K562 (cell line): ENCODE results near the gene KLHL14. TPM values are rescaled to one million over a fixed set of nuclear protein-coding genes. Genes with fewer than 3 reads are reported as not detected.

Experiments
- ATAC-seq: fragments of 200-7000 bp; cut with Tn5 transposase; 3 replicates; pipeline ENCODE4 v1.9.1; 2020; ENCODE audit warnings: moderate library complexity
- BruUV-seq: library from RNA; stranded (reverse); fragments of 400-500 nt; replicated peaks from 2 replicates; lab custom pipeline; 2021; lab: Mats Ljungman, UMichigan
- CTCF ChIA-PET: fragments of 300-600 bp; formaldehyde crosslinking; extraction: SDS; loops from one replicate; lab custom pipeline; 2021; ENCODE audit warnings: low intra/inter-chr PET ratio; lab: Yijun Ruan, JAX
- POLR2A ChIA-PET: fragments of 300-600, 350-650 bp; sonication (Branson Sonifier 250); formaldehyde crosslinking; extraction: SDS; loops from one replicate; lab custom pipeline; 2021; ENCODE audit warnings: antibody characterized with exemption, inconsistent platforms; lab: Yijun Ruan, JAX
- DNase-seq, 4 experiments: peaks; one replicate each; pipeline versions ENCODE4 v3.0.0 to v3.0.0-alpha.2; 2011 to 2018; ENCODE audit warnings: low spot score in 3 of 4, mixed read lengths in 3 of 4; ENCODE audit errors: extremely low read depth in 1 of 4
- FAIRE-seq: peaks from 2 replicates; lab custom pipeline; 2011; peaks lifted over from hg19 to GRCh38; lab: Jason Lieb, UNC
- H2AFZ ChIP-seq: 2 replicates; pipeline ENCODE4 v1.6.0; 2011; ENCODE audit warnings: low read depth, low read length, control low read depth, inconsistent platforms
- H3K27ac ChIP-seq: fragments of 200-600 bp; 3 replicates; pipeline ENCODE4 v1.8.0; 2011; ENCODE audit warnings: low read depth, mild to moderate bottlenecking, control low read depth, inconsistent platforms, low read length, moderate library complexity, mixed read lengths; ENCODE audit errors: extremely low read depth
- H3K27me3 ChIP-seq, 2 experiments: fragments of 300-600 bp in 1 of 2; 2 replicates in 1 of 2; 3 replicates in 1 of 2; pipeline versions ENCODE4 v1.6.0 to v1.8.0; 2011; ENCODE audit warnings: inconsistent platforms in 2 of 2, low read length in 2 of 2, mild to moderate bottlenecking in 1 of 2, mixed read lengths in 1 of 2, moderate library complexity in 1 of 2; ENCODE audit not compliant: control insufficient read depth in 2 of 2, insufficient read depth in 2 of 2
- H3K36me3 ChIP-seq: fragments of 300-600 bp; 3 replicates; pipeline ENCODE4 v1.8.0; 2011; ENCODE audit warnings: mild to moderate bottlenecking, low read length, inconsistent platforms; ENCODE audit not compliant: control insufficient read depth, insufficient read depth
- H3K4me1 ChIP-seq, 2 experiments: fragments of 200-600 bp in 1 of 2; replicated peaks in 1 of 2; 2 replicates in 1 of 2; 3 replicates in 1 of 2; pipeline versions ENCODE4 v1.5.1 to v1.8.0; 2011; ENCODE audit warnings: inconsistent platforms in 2 of 2, low read length in 2 of 2, mild to moderate bottlenecking in 1 of 2, mixed read lengths in 1 of 2, moderate library complexity in 1 of 2; ENCODE audit not compliant: control insufficient read depth in 2 of 2, insufficient read depth in 2 of 2
- H3K4me2 ChIP-seq: 2 replicates; pipeline ENCODE4 v1.6.1; 2011; ENCODE audit warnings: low read length, control low read depth, inconsistent platforms, mixed read lengths; ENCODE audit not compliant: insufficient read depth
- H3K4me3 ChIP-seq: fragments of 200-600 bp; sonication (generic), shearing (Covaris generic); 2 replicates; pipeline ENCODE4 v1.5.1; 2016; ENCODE audit warnings: control low read depth, inconsistent platforms
- H3K79me2 ChIP-seq: fragments of 200-600 bp; 3 replicates; pipeline ENCODE4 v1.8.0; 2011; ENCODE audit warnings: low read length, inconsistent platforms; ENCODE audit not compliant: control insufficient read depth, insufficient read depth
- H3K9ac ChIP-seq, 2 experiments: 2 replicates each; pipeline versions ENCODE4 v1.6.0 to v1.6.1; 2011; ENCODE audit warnings: low read depth in 2 of 2, low read length in 2 of 2, control low read depth in 1 of 2, inconsistent platforms in 1 of 2, mild to moderate bottlenecking in 1 of 2, mixed read lengths in 1 of 2; ENCODE audit not compliant: insufficient read depth in 1 of 2
- H3K9me1 ChIP-seq: one replicate; pipeline ENCODE4 v1.6.0; 2011; ENCODE audit warnings: inconsistent platforms, mild to moderate bottlenecking, low read length, moderate library complexity; ENCODE audit not compliant: control insufficient read depth, insufficient read depth
- H3K9me3 ChIP-seq: replicated peaks from 2 replicates; pipeline ENCODE4 v1.5.1; 2011; ENCODE audit warnings: low read depth, low read length, inconsistent platforms; ENCODE audit not compliant: control insufficient read depth, insufficient read depth
- H4K20me1 ChIP-seq: replicated peaks from 2 replicates; pipeline ENCODE4 v1.6.1; 2011; ENCODE audit warnings: low read length, inconsistent platforms, mixed read lengths; ENCODE audit not compliant: control insufficient read depth, insufficient read depth
- ADNP ChIP-seq: fragments of 200-800 bp; sonication (Bioruptor generic); IDR thresholded peaks from 2 replicates; pipeline ENCODE4 v1.6.1; 2016; ENCODE audit warnings: missing genetic modification characterization, missing compliant biosample characterization
- BACH1 ChIP-seq: fragments of 200-800 bp; sonication (Bioruptor generic); IDR thresholded peaks from 2 replicates; pipeline ENCODE4 v1.6.1; 2016; ENCODE audit warnings: missing genetic modification characterization, missing compliant biosample characterization
- SIN3B ChIP-seq: fragments of 450-650 bp; IDR thresholded peaks from 2 replicates; pipeline ENCODE4 v1.6.1; 2017; ENCODE audit warnings: low read depth, mild to moderate bottlenecking, moderate library complexity
- ZKSCAN8 ChIP-seq: fragments of 200-800 bp; sonication (Bioruptor generic); IDR thresholded peaks from 2 replicates; pipeline ENCODE4 v1.6.1; 2016; ENCODE audit warnings: missing genetic modification characterization, missing compliant biosample characterization
- WGBS: fragments of 100-300 bp; shearing (Covaris generic); methylation state at CpG from one replicate; pipeline ENCODE4 v1.1.6; 2016; ENCODE audit warnings: low coverage, mixed read lengths; ENCODE audit not compliant: insufficient coverage; ENCODE audit errors: missing lambda C conversion rate; 5-methylcytosine and 5-hydroxymethylcytosine counted together
- in situ Hi-C: fragments of 300-500 bp; cut with MboI; formaldehyde crosslinking; loops from 4 replicates; pipeline ENCODE4 v1.15.0; 2018; ENCODE audit warnings: inconsistent platforms, mixed read lengths
- intact Hi-C: fragments of 100-400 bp; cut with micrococcal nuclease; formaldehyde crosslinking; loops from 2 replicates; pipeline ENCODE4 v1.14.2; 2022
- polyA plus RNA-seq, 8 experiments: library from polyadenylated mRNA; depleted of rRNA in 4 of 8; stranded (reverse) in 5 of 8; unstranded in 3 of 8; fragments of >200 nt; fragmentation: Nextera tagmentation in 2 of 8; fragmentation: Illumina TruSeq in 1 of 8; extraction: Ambion mirVana in 2 of 8; extraction: Trizol in 1 of 8; gene quantifications; 2 replicates each; pipeline versions ENCODE4 v1.2.1 to v1.2.3, GENCODE V29; 2011 to 2014; ENCODE audit warnings: inconsistent platforms in 1 of 8, missing spikeins in 1 of 8
- total RNA-seq, 7 experiments: library from RNA; depleted of rRNA in 6 of 7; stranded (reverse); fragments of >200 nt in 6 of 7; fragmentation: Illumina TruSeq in 2 of 7; extraction: Trizol in 2 of 7; gene quantifications; 2 replicates each; pipeline versions ENCODE4 v1.2.1 to v1.2.3, GENCODE V29; 2011 to 2021; ENCODE audit warnings: low replicate concordance in 1 of 7
- TF ChIP-seq, protein P1 (sequence below): sonication (generic); formaldehyde crosslinking; IDR thresholded peaks from 2 replicates; pipeline ENCODE4 v1.8.1; 2023; ENCODE audit warnings: mild to moderate bottlenecking, missing genetic modification reagents
- TF ChIP-seq, protein P2 (sequence below): fragments of 250-450 bp; sonication (Bioruptor Pico); IDR thresholded peaks from 2 replicates; pipeline ENCODE4 v1.5.0; 2021
- TF ChIP-seq, protein P3 (sequence below): IDR thresholded peaks from 2 replicates; pipeline ENCODE4 v1.6.1; 2011; ENCODE audit not compliant: insufficient read length; ENCODE audit errors: extremely low read depth

Gene KLHL14
- total and polyA plus RNA-seq, 9 of the 15 experiments (the other 6 are each of a cell fraction or from before 2014, with no cell fraction given) = not detected

DNA sequence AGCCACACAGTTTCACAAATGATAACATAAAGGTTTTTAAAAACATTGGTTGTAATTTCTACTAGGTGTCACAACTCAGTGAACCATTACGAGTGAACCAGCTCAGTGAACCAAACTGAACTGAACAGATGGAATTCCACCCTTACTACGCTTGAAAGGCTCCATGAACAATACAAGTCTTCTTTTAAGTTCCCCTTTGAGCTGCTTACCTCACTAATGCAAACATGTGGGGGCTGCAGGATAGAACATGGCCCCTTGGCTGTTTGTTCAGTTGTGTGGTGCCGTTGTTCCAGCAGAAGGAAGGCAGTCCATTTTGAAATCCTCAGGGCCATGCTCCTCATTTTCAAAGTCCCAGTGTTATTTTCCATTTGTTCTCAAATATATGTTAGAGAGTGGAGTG, 30.7 kb upstream of the KLHL14 start:
- Histone ChIP-seq H3K4me3 (no peak overlapping the region), H3K4me1 (no peaks in the 10 kb centered on the region), H3K4me2 (no peak overlapping the region), H3K9me3 (no peaks in the 10 kb centered on the region), H3K79me2 (no peaks in the 10 kb centered on the region), H3K27me3 (no peaks in the 10 kb centered on the region), H3K9ac (no peak overlapping the region), H3K27ac (no peak overlapping the region), H3K9me1 (no peaks in the 10 kb centered on the region), H2AFZ (no peak overlapping the region), H3K36me3 (no peaks in the 10 kb centered on the region), H4K20me1 (no peaks in the 10 kb centered on the region)
- FAIRE-seq (no peak), ATAC-seq (no peak), DNase-seq (no peak)
- intact Hi-C loops (no loop called here), in situ Hi-C loops (no loop called here)
- no TSS peak for BruUV-seq
- WGBS = 2% methylated on average over 3 of the region's 3 CpGs
- ChIA-PET CTCF (no interaction called here), POLR2A (no interaction called here)
- no peak for TF ChIP-seq SIN3B

DNA sequence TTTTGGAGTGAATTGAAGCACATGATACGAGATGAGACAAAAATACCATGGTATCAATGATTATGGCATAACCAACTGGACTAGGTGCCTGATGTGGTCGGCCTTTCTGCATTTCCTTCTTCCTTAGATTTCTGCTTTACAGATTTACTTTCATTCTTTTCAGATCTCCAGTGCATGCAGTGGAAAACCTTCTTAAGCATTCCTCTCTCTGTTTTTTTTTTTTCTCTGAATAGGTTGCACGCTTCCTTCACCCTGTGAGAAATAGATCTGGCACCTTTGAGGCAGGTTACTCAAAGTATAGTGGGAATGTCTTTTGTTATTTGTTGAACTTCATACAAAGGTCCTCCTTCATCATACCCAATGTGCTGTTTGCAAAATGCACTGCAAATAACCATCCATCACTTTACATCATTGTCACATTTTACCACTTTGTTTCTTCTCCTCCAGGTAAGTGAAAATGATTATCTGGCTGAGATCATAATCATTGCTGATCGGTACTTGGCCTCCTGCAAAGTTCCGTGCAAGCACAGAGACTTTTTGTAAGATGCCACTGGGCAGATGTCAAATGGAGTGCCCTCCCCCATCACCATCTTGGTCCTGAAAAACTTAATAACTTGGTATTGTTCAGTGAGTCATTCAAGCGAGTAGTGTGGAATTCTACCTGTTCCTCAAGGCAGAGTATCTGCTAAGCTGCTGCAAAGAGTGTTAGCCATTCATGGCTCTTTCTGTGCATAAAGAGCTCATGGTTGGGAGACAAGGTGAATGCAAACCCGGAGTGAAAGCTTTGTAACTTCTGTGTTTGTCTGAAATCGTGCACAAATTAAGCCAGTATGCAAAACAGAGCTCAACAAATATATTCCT, 30.0 kb upstream of the KLHL14 start:
- POLR2A ChIA-PET = no interaction called here
- H3K4me3 ChIP-seq = no peak overlapping the region
- no peak for FAIRE-seq
- TF ChIP-seq, protein P1, sequence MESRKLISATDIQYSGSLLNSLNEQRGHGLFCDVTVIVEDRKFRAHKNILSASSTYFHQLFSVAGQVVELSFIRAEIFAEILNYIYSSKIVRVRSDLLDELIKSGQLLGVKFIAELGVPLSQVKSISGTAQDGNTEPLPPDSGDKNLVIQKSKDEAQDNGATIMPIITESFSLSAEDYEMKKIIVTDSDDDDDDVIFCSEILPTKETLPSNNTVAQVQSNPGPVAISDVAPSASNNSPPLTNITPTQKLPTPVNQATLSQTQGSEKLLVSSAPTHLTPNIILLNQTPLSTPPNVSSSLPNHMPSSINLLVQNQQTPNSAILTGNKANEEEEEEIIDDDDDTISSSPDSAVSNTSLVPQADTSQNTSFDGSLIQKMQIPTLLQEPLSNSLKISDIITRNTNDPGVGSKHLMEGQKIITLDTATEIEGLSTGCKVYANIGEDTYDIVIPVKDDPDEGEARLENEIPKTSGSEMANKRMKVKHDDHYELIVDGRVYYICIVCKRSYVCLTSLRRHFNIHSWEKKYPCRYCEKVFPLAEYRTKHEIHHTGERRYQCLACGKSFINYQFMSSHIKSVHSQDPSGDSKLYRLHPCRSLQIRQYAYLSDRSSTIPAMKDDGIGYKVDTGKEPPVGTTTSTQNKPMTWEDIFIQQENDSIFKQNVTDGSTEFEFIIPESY (CRISPR knock-in tag) = no peak
- TF ChIP-seq, protein P2, sequence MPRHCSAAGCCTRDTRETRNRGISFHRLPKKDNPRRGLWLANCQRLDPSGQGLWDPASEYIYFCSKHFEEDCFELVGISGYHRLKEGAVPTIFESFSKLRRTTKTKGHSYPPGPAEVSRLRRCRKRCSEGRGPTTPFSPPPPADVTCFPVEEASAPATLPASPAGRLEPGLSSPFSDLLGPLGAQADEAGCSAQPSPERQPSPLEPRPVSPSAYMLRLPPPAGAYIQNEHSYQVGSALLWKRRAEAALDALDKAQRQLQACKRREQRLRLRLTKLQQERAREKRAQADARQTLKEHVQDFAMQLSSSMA (CRISPR knock-in tag) = no peak
- TF ChIP-seq BACH1 (tag) (no peak), ZKSCAN8 (CRISPR knock-in tag) (no peak), ADNP (tag) (no peak)
- TF ChIP-seq, protein P3, sequence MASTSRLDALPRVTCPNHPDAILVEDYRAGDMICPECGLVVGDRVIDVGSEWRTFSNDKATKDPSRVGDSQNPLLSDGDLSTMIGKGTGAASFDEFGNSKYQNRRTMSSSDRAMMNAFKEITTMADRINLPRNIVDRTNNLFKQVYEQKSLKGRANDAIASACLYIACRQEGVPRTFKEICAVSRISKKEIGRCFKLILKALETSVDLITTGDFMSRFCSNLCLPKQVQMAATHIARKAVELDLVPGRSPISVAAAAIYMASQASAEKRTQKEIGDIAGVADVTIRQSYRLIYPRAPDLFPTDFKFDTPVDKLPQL = no peak

More for the DNA sequence above, 30.0 kb upstream of the KLHL14 start:
- H3K4me1 ChIP-seq = no peaks in the 10 kb centered on the region
- BruUV-seq = no TSS peak
- WGBS = under 1% methylated on average over 8 of the region's 8 CpGs
- ATAC-seq (no peak), DNase-seq (no peak)
- intact Hi-C loops = no loop called here
- H3K9ac ChIP-seq = no peak overlapping the region
- no peak overlapping the region for H3K27ac ChIP-seq
- H3K9me3 ChIP-seq = peaks cover 4% of the 10 kb centered on the region; the same call in 1 of the 2 replicates
- no peak overlapping the region for H3K4me2 ChIP-seq
- no peaks in the 10 kb centered on the region for H3K79me2 ChIP-seq
- no peaks in the 10 kb centered on the region for H4K20me1 ChIP-seq
- no peak overlapping the region for H2AFZ ChIP-seq
- no peaks in the 10 kb centered on the region for H3K36me3 ChIP-seq
- no peaks in the 10 kb centered on the region for H3K27me3 ChIP-seq
- in situ Hi-C loops = no loop called here
- no peaks in the 10 kb centered on the region for H3K9me1 ChIP-seq
- CTCF ChIA-PET = no interaction called here
